ENCODE measurements around the gene KRT9.
A peak's percentile ranks its signal among the peaks of the same experiment; 100 is the strongest.
"Not testable (repeated sequence)": the region's sequence is repeated elsewhere in the genome, so short reads cannot be mapped to it uniquely, and the experiment has no call there.

The KRT9 gene

GRCh38 chr17:41579484-41580243 lies 7.8 kb upstream of the KRT9 start:
- peak; percentile 72 for DNase-seq (ENCODE audit: low spot score)

- DNase-seq (ENCODE audit: low spot score): no peak
Observed at GRCh38 chr17:41578971-41579370, 7.1 kb upstream of the KRT9 start.

- no peak for DNase-seq (ENCODE audit: low spot score)
Observed at GRCh38 chr17:41578538-41578937, 6.7 kb upstream of the KRT9 start.

- not testable (repeated sequence) for DNase-seq (ENCODE audit: low spot score)
Observed at GRCh38 chr17:41576740-41577139, 4.9 kb upstream of the KRT9 start.

- no peak for DNase-seq (ENCODE audit: low spot score)
Observed at GRCh38 chr17:41575336-41575735, 3.5 kb upstream of the KRT9 start.

GRCh38 chr17:41567317-41567716 lies 4.5 kb downstream of the KRT9 start:
- no peak for DNase-seq (ENCODE audit: low spot score)

- no peak for DNase-seq (ENCODE audit: low spot score)
Observed at GRCh38 chr17:41565338-41565737, 6.5 kb downstream of the KRT9 start.

- no peak for DNase-seq (ENCODE audit: low spot score)
Observed at GRCh38 chr17:41563607-41564170, 8.2 kb downstream of the KRT9 start.

- no peak for DNase-seq (ENCODE audit: low spot score)
Observed at GRCh38 chr17:41561554-41561953, 10.3 kb downstream of the KRT9 start.

GRCh38 chr17:41559548-41559947 lies 12.3 kb downstream of the KRT9 start:
- no peak for DNase-seq (ENCODE audit: low spot score)

GRCh38 chr17:41556931-41557330 lies 14.9 kb downstream of the KRT9 start:
- DNase-seq (ENCODE audit: low spot score): no peak

- DNase-seq (ENCODE audit: low spot score): no peak
Observed at GRCh38 chr17:41556306-41556705, 15.6 kb downstream of the KRT9 start.

- DNase-seq (ENCODE audit: low spot score): no peak
Observed at GRCh38 chr17:41555105-41555887, 16.6 kb downstream of the KRT9 start.

GRCh38 chr17:41553987-41554680 lies 17.7 kb downstream of the KRT9 start:
- no peak for DNase-seq (ENCODE audit: low spot score)

GRCh38 chr17:41553176-41553575 lies 18.7 kb downstream of the KRT9 start:
- DNase-seq (ENCODE audit: low spot score): no peak

- DNase-seq (ENCODE audit: low spot score): no peak
Observed at GRCh38 chr17:41552455-41552854, 19.4 kb downstream of the KRT9 start.

- DNase-seq (ENCODE audit: low spot score): no peak
Observed at GRCh38 chr17:41551365-41551764, 20.5 kb downstream of the KRT9 start.

GRCh38 chr17:41549596-41550039 lies 22.2 kb downstream of the KRT9 start:
- no peak for DNase-seq (ENCODE audit: low spot score)

GRCh38 chr17:41548844-41549595 lies 22.8 kb downstream of the KRT9 start:
- peak; percentile 81 for DNase-seq (ENCODE audit: low spot score)

GRCh38 chr17:41547921-41548843 lies 23.7 kb downstream of the KRT9 start:
- DNase-seq (ENCODE audit: low spot score): peak; percentile 17

Data from Ammon's horn (tissue), 1 donor.